ENCODE measurements around the gene LYST.
"Not testable (repeated sequence)": the region's sequence is repeated elsewhere in the genome, so short reads cannot be mapped to it uniquely, and the experiment has no call there.

LYST gene

DNA sequence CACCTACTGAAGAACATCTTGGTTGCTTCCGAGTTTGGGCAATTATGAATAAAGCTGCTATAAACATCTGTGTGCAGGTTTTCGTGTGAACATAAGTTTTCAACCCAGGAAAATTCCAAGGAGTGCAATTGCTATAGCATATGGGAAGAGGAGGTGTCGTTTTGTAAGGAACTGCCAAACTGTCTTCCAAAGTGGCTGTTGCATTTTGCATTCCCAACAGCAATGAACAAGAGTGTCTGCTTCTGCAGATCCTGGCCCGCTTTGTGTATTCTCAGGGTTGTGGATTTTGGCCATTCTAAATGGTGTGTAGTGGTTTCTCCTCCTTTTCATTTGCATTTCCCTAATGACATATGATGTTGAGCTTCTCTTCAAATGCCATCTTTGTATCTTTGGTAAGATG is 240.9 kb downstream of the LYST start:
- DNase-seq = no peak

DNA sequence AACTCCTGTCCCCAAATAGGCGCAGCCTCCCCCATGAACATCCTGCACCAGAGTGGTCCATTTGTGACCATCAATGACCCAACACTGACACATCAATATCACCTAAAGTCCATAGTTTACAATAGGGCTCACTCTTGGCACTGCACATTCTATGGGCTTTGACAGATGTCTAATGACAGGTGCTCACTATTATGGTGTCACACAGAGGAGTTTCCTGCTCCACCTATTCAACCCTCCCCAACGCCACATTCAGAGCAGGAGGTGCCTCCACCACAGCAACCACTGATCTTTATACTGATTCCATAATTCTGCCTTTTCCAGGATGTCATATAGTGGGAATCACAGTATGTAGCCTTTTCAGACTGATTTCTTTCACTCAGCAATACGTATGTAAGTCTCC is 241.4 kb downstream of the LYST start:
- DNase-seq = no peak

DNA sequence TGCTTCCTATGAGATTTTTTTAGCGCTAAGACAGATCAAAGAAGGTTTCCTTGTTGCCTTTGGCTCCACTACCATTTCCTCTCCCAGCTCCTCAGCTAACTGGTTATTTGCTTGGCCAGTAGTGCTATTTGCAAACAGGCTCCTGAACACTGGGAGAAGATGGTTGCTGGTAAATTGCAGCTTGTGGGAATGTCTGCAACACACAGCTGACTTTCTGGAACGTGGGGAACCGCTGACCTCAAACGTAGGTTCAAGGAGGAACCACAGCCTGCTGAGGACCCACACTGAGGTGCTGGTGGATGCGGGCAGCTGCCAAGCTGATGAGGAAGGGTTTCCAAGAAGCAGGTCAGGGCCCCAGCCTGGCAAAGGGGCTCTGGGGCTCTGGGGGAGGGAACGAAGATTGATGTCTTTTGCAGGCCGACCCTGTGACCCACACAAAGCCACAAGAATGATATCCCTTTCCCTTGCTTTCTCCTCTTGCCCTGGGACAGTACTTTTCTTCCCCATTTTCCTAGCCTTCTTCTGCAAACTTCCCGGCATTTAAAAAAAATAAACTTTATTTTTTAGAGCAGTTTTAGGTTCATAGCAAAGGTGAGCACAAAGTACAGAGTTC is 241.9 kb downstream of the LYST start:
- no peak for DNase-seq

DNA sequence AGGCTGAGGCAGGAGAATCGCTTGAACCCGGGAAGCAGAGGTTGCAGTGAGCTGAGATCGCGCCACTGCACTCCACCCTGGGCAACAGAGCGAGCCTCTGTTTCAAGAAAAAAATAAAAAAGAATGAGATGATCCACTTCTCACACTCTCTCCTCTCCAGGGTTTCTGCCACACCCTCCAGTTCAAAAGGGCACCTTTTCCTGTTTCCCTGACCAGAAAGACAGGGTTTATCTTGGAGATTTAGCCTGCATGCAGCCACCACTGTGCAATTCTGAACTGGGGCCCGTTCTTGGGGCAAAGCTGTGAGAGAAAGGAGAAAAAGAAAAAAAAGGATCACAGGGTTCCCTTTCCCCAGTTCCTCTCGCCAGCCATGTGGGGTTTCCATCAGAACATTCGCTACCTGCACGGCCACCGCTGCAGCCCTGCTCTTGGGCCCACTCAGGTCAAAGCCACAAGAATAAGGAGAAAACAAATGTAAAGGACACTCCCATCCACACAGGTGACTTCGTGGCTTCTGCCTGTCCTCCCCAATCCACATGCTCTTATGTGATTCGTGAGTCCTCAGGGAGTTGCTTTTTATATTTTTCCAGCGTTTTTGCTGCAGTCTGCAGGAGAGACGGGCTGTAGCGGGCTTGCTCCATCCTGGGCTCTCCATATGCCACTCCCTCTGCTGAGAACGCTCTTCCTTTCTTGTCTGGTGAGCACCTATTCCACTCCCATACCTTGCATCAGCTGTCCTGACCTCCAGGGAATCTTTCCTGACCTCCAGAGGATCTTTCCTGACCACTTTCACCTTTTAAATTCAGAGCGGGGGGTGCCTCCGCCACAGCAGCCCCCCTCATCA is 243.5 kb downstream of the LYST start:
- no peak for DNase-seq

DNA sequence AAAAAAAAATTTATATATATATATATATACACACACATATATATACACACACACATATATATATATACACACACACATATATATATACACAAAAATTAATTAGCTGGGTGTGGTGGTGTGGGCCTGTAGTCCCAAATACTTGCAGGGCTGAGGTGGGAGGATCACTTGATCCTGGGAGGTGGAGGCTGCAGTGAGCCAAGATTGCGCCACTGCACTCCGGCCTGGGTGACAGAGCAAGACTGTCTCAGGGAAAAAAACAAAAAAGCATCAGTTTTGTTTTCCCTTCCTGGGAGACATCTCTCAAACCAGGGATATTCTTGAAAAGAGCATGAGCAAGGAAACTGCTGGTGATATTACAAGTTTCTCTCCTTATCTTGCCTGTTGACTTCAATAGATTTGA is 247.6 kb downstream of the LYST start:
- not testable (repeated sequence) for DNase-seq

DNA sequence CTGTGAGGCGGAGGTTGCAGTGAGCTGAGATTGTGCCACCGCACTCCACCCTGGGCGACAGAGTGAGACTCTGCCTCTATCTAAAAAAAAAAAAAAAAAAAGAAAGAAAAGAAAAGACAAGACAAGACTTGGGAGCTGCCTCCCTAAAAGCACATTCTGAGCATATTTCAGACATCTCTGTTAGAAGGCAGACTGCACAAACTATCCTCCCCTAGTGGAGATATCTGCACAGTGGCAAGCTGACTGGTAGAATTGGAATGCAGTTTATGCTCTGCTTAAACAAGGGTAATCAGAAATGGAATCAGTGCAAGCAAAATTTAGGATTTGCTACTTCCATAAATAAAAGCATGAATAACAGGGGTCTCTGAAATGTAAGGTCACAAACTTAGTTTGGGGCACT is 248.9 kb downstream of the LYST start:
- DNase-seq = no peak

DNA sequence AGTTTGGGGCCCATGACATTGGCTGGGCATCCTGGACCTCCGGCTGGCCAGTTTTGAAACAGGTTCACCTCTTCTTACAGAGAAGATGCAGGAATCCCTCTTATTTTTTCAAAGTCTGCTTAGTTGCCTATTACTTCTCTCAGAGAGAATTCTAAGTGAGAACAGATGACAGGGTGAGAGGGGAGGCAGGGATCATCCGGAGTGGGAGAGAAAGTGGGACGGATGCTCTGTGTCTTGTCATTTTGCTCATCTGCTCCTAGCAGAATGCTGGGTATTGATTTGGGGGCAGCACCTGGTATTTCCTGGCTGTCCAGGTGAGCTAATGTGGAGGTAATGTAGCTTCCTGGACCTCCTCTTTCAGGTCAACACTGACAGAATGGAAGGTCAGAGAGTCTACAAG is 249.6 kb downstream of the LYST start:
- no peak for DNase-seq

DNA sequence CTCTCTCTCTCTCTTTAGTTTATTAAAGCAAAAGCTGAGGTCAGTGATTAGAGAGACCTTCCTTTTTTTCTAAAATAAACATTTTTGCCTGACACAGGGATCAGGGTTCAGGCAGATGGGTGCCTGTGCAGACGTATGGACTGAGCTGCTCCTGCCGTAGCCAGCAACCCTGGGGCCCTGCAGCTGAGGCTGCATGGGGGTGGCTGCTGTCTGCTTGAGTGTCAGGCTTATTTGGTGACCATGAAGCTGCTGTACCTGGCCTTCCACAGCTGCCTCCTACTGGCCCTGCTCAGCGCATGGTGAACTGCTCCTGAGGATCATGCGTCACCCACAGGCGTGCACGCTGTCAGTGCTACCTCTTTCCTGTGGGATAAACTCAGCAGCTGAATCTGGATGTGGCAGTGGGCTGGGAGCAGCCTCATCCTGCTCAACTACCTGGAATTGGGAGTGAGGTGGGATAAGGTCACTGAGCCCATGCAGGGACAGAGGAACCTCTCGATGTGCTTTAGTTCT is 252.2 kb downstream of the LYST start:
- DNase-seq = no peak

DNA sequence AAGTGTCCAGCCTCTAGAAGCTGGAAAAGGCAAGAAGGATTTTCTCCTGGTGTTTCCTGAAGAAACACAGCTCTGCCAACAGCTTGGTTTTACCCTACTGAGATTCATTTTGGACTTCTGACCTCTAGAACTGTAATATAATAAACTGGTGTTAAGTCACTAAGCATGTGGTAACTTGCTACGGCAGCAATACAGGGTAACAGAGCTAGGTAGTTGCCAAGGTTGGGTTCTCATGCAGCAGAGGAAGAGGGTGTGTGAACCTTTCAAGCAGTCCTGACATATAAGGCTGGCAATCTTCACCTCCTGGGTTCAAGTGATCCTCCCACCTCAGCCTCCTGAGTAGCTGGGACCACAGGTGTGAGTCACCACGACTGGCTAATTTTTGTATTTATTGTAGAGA is 253.1 kb downstream of the LYST start:
- DNase-seq = no peak

DNA sequence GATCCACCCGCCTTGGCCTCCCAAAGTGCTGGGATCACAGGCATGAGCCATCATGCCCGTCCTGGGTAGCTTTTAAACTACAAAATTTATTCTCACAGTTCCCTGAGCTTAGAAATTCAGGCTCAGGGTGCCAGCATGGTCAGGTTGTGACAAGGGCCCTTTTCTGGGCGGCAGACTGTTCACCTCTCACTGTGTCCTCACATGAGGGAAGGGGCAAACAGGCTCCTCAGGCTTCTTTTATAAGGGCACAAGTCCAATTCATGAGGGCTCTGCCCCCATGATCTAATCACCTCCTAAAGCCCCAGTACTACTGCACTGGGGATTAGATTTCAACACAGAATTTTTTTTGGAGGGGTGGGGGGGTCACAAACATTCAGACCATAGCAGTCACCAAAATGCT is 253.9 kb downstream of the LYST start:
- DNase-seq = no peak

Data from AML-193 (cell line).